HCT116 (cell line): ENCODE data around the gene CGB7. TPM values are rescaled to one million over a fixed set of nuclear protein-coding genes. Genes with fewer than 3 reads are reported as not detected.

Source experiments
- ATAC-seq: fragments of 200-7000 bp; cut with Tn5 transposase; 2 replicates; pipeline ENCODE4 v1.9.1; 2020; ENCODE audit warnings: mild to moderate bottlenecking, moderate library complexity
- BruUV-seq: library from RNA; stranded (reverse); fragments of 400-500 nt; replicated peaks from 2 replicates; lab custom pipeline; 2021; lab: Mats Ljungman, UMichigan
- CTCF ChIA-PET: fragments of 300-600 bp; sonication (Branson Sonifier 250); formaldehyde crosslinking; loops from one replicate; lab custom pipeline; 2021; ENCODE audit warnings: antibody characterized with exemption; lab: Charles Lee
- POLR2A ChIA-PET: fragments of 300-600, 350-600 bp; sonication (Branson Sonifier 250); formaldehyde crosslinking; loops from one replicate; lab custom pipeline; 2021; ENCODE audit warnings: antibody characterized with exemption; lab: Charles Lee
- RAD21 ChIA-PET, 2 experiments: fragments of 300-600 bp; sonication (Branson Sonifier 250); formaldehyde crosslinking; loops; one replicate each; lab custom pipeline; 2023; ENCODE audit warnings: low total read pairs in 2 of 2; ENCODE audit not compliant: uncharacterized antibody in 2 of 2, unreplicated experiment in 2 of 2, low non-redundant PET in 1 of 2; lab: Charles Lee
- DNase-seq: peaks from one replicate; pipeline ENCODE4 v3.0.0-alpha.2; 2010; ENCODE audit warnings: low read depth, low spot score
- H2AFZ ChIP-seq: fragments of 200-600 bp; shearing (Covaris generic), sonication (generic); 2 replicates; pipeline ENCODE4 v1.6.1; 2017; ENCODE audit warnings: low read depth, mixed run types, mixed read lengths, antibody characterized with exemption, low read length; ENCODE audit not compliant: poor library complexity, severe bottlenecking
- H3K27ac ChIP-seq: 2 replicates; pipeline ENCODE4 v1.5.1; 2012; ENCODE audit warnings: low read depth, low read length
- H3K27me3 ChIP-seq: fragments of 200-600 bp; sonication (generic); 2 replicates; pipeline ENCODE4 v1.6.1; 2016; ENCODE audit warnings: mixed run types, low read length, mixed read lengths; ENCODE audit not compliant: insufficient read depth
- H3K36me3 ChIP-seq, 2 experiments: fragments of 200-500 bp in 1 of 2; fragments of 200-600 bp in 1 of 2; sonication (Bioruptor generic) in 1 of 2; sonication (generic) in 1 of 2; 2 replicates each; pipeline versions ENCODE4 v1.5.1 to v1.6.1; 2014 to 2016; ENCODE audit warnings: low read length in 2 of 2, inconsistent platforms in 1 of 2, mixed read lengths in 1 of 2, mixed run types in 1 of 2; ENCODE audit not compliant: insufficient read depth in 2 of 2, control insufficient read depth in 1 of 2
- H3K4me1 ChIP-seq, 2 experiments: fragments of 200-600 bp in 1 of 2; sonication (generic) in 1 of 2; 2 replicates each; pipeline versions ENCODE4 v1.5.1 to v1.6.1; 2012 to 2017; ENCODE audit warnings: low read length in 2 of 2, inconsistent platforms in 1 of 2, mild to moderate bottlenecking in 1 of 2, mixed read lengths in 1 of 2, mixed run types in 1 of 2, moderate library complexity in 1 of 2; ENCODE audit not compliant: insufficient read depth in 2 of 2, control insufficient read depth in 1 of 2
- H3K4me2 ChIP-seq: fragments of 200-600 bp; sonication (generic); 2 replicates; pipeline ENCODE4 v1.6.1; 2017; ENCODE audit warnings: mixed run types, low read length, mixed read lengths
- H3K4me3 ChIP-seq, 2 experiments: fragments of 200-600 bp in 1 of 2; sonication (generic) in 1 of 2; replicated peaks in 1 of 2; 2 replicates each; pipeline ENCODE4 v1.5.1; 2011 to 2016; ENCODE audit warnings: low read length in 2 of 2, control low read depth in 1 of 2, low read depth in 1 of 2, mild to moderate bottlenecking in 1 of 2, mixed read lengths in 1 of 2, mixed run types in 1 of 2
- H3K79me2 ChIP-seq: fragments of 200-600 bp; sonication (generic); 2 replicates; pipeline ENCODE4 v1.6.1; 2017; ENCODE audit warnings: mild to moderate bottlenecking, mixed run types, low read length, moderate library complexity, mixed read lengths; ENCODE audit not compliant: insufficient read depth
- H3K9ac ChIP-seq: fragments of 200-600 bp; sonication (generic); 2 replicates; pipeline ENCODE4 v1.6.1; 2016; ENCODE audit warnings: low read length, mixed read lengths
- H3K9me2 ChIP-seq: fragments of 200-600 bp; sonication (generic), shearing (Covaris generic); 2 replicates; pipeline ENCODE4 v1.6.1; 2017; ENCODE audit warnings: mixed run types, mild to moderate bottlenecking, moderate library complexity; ENCODE audit not compliant: insufficient read depth
- H3K9me3 ChIP-seq, 2 experiments: fragments of 200-500 bp in 1 of 2; fragments of 200-600 bp in 1 of 2; sonication (Bioruptor generic) in 1 of 2; sonication (generic) in 1 of 2; 2 replicates each; pipeline ENCODE4 v1.6.1; 2014 to 2017; ENCODE audit warnings: low read length in 2 of 2, mixed read lengths in 2 of 2, inconsistent platforms in 1 of 2, low read depth in 1 of 2, mild to moderate bottlenecking in 1 of 2, mixed run types in 1 of 2, moderate library complexity in 1 of 2; ENCODE audit not compliant: control insufficient read depth in 1 of 2, insufficient read depth in 1 of 2
- H4K20me1 ChIP-seq: fragments of 200-600 bp; sonication (generic), shearing (Covaris generic); 2 replicates; pipeline ENCODE4 v1.6.1; 2017; ENCODE audit warnings: mixed run types, mild to moderate bottlenecking, moderate library complexity; ENCODE audit not compliant: insufficient read depth
- CBX3 ChIP-seq: IDR thresholded peaks from 2 replicates; pipeline ENCODE4 v1.6.1; 2012; ENCODE audit warnings: low read depth
- CEBPB ChIP-seq: IDR thresholded peaks from 2 replicates; pipeline ENCODE4 v1.6.1; 2012; ENCODE audit warnings: low read depth
- CTCF ChIP-seq, 3 experiments: fragments of 200-600 bp in 1 of 3; sonication (generic) in 1 of 3; IDR thresholded peaks in 2 of 3; conservative IDR thresholded peaks in 1 of 3; 2 replicates each; pipeline ENCODE4 v1.5.1; 2012 to 2017; ENCODE audit warnings: low read depth in 2 of 3, low read length in 2 of 3, antibody characterized with exemption in 1 of 3, borderline replicate concordance in 1 of 3, control low read depth in 1 of 3, mild to moderate bottlenecking in 1 of 3, mixed read lengths in 1 of 3, mixed run types in 1 of 3, moderate library complexity in 1 of 3; ENCODE audit not compliant: insufficient read depth in 1 of 3
- ELF1 ChIP-seq: IDR thresholded peaks from 2 replicates; pipeline ENCODE4 v1.6.1; 2012; ENCODE audit warnings: low read depth, borderline replicate concordance
- FOSL1 ChIP-seq: IDR thresholded peaks from 2 replicates; pipeline ENCODE4 v1.6.1; 2012; ENCODE audit warnings: low read depth
- JUND ChIP-seq: IDR thresholded peaks from 2 replicates; pipeline ENCODE4 v1.6.1; 2012
- POLR2A ChIP-seq: IDR thresholded peaks from 2 replicates; pipeline ENCODE4 v1.7.0; 2011; ENCODE audit warnings: borderline replicate concordance; ENCODE audit not compliant: insufficient read depth, insufficient read length; ENCODE audit errors: extremely low read depth
- POLR2AphosphoS5 ChIP-seq: IDR thresholded peaks from 2 replicates; pipeline ENCODE4 v1.6.1; 2011; ENCODE audit warnings: mild to moderate bottlenecking, low read depth, low read length, moderate library complexity
- RAD21 ChIP-seq: IDR thresholded peaks from 2 replicates; pipeline ENCODE4 v1.6.1; 2012; ENCODE audit warnings: low read depth, mild to moderate bottlenecking
- REST ChIP-seq: IDR thresholded peaks from 2 replicates; pipeline ENCODE4 v1.6.1; 2012; ENCODE audit warnings: low read depth
- SP1 ChIP-seq: IDR thresholded peaks from 2 replicates; pipeline ENCODE4 v1.6.1; 2012; ENCODE audit warnings: low read depth
- SRF ChIP-seq: IDR thresholded peaks from 2 replicates; pipeline ENCODE4 v1.6.1; 2012; ENCODE audit warnings: low read depth
- YY1 ChIP-seq: IDR thresholded peaks from 2 replicates; pipeline ENCODE4 v1.6.1; 2011; ENCODE audit warnings: low read length, low read depth, moderate library complexity, mild to moderate bottlenecking; ENCODE audit not compliant: insufficient replicate concordance; ENCODE audit errors: extremely low read depth
- ZFX ChIP-seq: fragments of 450-650 bp; IDR thresholded peaks from 2 replicates; pipeline ENCODE4 v1.6.1; 2017
- ZNF274 ChIP-seq: fragments of 200-500 bp; sonication (Bioruptor generic); IDR thresholded peaks from 2 replicates; pipeline ENCODE4 v1.6.1; 2014; ENCODE audit warnings: mild to moderate bottlenecking, low read depth, low read length, inconsistent platforms
- intact Hi-C: fragments of 100-400 bp; cut with micrococcal nuclease; formaldehyde crosslinking; loops from 2 replicates; pipeline ENCODE4 v1.10.0; 2022
- total RNA-seq: library from RNA; stranded (reverse); gene quantifications from one replicate; pipeline ENCODE4 v1.2.1, GENCODE V29; 2021; ENCODE audit not compliant: unreplicated experiment

Gene CGB7
- total RNA-seq, 1 experiment from 2014 or later, result 5.4 TPM

DNA sequence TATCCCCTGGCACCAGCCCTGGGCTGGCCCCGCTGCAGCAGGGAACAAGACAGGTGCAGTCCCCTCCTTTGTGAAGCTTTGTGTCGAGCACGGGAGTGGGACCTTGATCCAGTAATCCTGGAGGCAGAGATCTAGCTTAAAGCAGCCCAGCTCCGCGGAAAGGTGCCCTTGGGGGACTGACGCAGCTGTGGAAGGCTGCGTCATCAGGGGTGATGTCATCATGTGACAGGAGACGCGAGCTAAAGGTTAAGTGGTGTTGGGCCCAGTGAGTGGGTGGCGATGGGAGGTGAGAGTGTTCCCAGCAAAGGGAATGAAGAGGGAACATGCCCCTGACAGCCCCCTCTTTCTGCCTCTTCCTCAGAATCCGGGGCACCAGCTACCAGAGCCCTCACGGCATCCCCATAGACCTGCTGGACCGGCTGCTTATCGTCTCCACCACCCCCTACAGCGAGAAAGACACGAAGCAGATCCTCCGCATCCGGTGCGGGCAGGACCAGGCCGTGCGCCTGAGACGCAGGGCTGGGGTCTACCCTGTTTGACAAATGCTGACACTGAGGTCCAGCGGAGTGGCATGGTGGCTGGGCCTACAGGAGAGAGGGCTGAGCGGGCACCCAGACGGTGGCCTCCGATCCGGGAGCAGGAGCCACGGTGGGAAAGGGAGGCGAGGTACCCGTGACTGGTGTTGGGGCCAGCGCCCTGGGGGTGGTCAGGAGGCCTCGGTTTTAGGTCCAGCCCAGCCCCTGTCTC lies 43.3 kb downstream of the CGB7 start:
- intact Hi-C loops, result no loop called here
- H3K27me3 ChIP-seq, result no peaks in the 10 kb centered on the region
- no peak for TF ChIP-seq JUND
- TF ChIP-seq CBX3, result no peak
- TF ChIP-seq SP1, result no peak
- no peak for TF ChIP-seq POLR2AphosphoS5
- TF ChIP-seq CEBPB, result no peak
- TF ChIP-seq SRF, result no peak
- no peak for TF ChIP-seq FOSL1
- no peak for TF ChIP-seq RAD21
- no peak for TF ChIP-seq ZNF274
- no peak for TF ChIP-seq YY1
- TF ChIP-seq CTCF (IDR thresholded peaks at IDR 0.05 in 2 of 3, conservative IDR thresholded peaks at IDR 0.05 in 1 of 3; ENCODE audit: borderline replicate concordance in 1 of 3, insufficient read depth in 1 of 3, low read depth in 2 of 3, low read length in 2 of 3), result no peak
- TF ChIP-seq POLR2A, result no peak
- TF ChIP-seq REST, result no peak
- TF ChIP-seq ELF1, result no peak
- no peak for TF ChIP-seq ZFX
- TF ChIP-seq, all 23 proteins: peak for 0
- Histone ChIP-seq H3K9me3 (no peaks in the 10 kb centered on the region), H3K9ac (no peak overlapping the region), H3K4me3 (no peak overlapping the region), H3K27ac (no peak overlapping the region), H3K36me3 (peaks cover 36 to 39% of the 10 kb centered on the region in 2 experiments), H3K4me2 (no peak overlapping the region), H2AFZ (no peak overlapping the region), H3K79me2 (no peaks in the 10 kb centered on the region), H4K20me1 (no peaks in the 10 kb centered on the region), H3K4me1 (peaks cover 5 to 24% of the 10 kb centered on the region in 2 experiments), H3K9me2 (no peaks in the 10 kb centered on the region)
- CTCF ChIA-PET, result interaction anchor here (2.4 kb wide), 1 partner anchor 21 kb away, joined by 14 read pairs; the partner anchor contains the start of genes GYS1 and RUVBL2
- no TSS peak for BruUV-seq
- DNase-seq (no peak), ATAC-seq (no peak)
- POLR2A ChIA-PET, result interaction anchor here (0.7 to 2.2 kb wide), 2 partner anchors 16 to 21 kb away, joined by 3 to 6 read pairs; partner anchors contain the start of gene RUVBL2
- RAD21 ChIA-PET, result interaction anchor here in 1 of 2 experiments (0.5 kb wide), 1 partner anchor 21 kb away, joined by 4 read pairs; the partner anchor contains the start of gene RUVBL2
